Lung (tissue), 12 donors: Measurements from ENCODE around the gene IQCH. TPM values are rescaled to one million over a fixed set of nuclear protein-coding genes. Genes with fewer than 3 reads are reported as not detected.

Experiments
- ATAC-seq: fragments of 200-7000 bp; cut with Tn5 transposase; one replicate; pipeline ENCODE4 v1.9.1; 2020; ENCODE audit warnings: moderate number of reproducible peaks; ENCODE audit not compliant: insufficient read depth, low FRiP score
- DNase-seq, 3 donors: peaks; one replicate each; pipeline ENCODE4 v3.0.0-alpha.2; 2013 to 2017
- H3K27ac ChIP-seq, 2 donors: one replicate each; pipeline ENCODE4 v1.5.1; 2013; ENCODE audit warnings: mild to moderate bottlenecking in 2 of 2, moderate library complexity in 2 of 2, control low read depth in 1 of 2, inconsistent platforms in 1 of 2, low read depth in 1 of 2, low read length in 1 of 2
- H3K27me3 ChIP-seq, 3 donors: one replicate each; pipeline ENCODE4 v1.5.1; 2013; ENCODE audit warnings: low read length in 2 of 3; ENCODE audit not compliant: control insufficient read depth in 3 of 3, insufficient read depth in 3 of 3
- H3K36me3 ChIP-seq, 4 donors: one replicate each; pipeline ENCODE4 v1.5.1; 2013; ENCODE audit warnings: low read length in 4 of 4, mild to moderate bottlenecking in 1 of 4, moderate library complexity in 1 of 4; ENCODE audit not compliant: control insufficient read depth in 4 of 4, insufficient read depth in 4 of 4
- H3K4me1 ChIP-seq, 5 donors: one replicate each; pipeline ENCODE4 v1.5.1; 2013; ENCODE audit warnings: low read length in 5 of 5, mild to moderate bottlenecking in 2 of 5, moderate library complexity in 1 of 5; ENCODE audit not compliant: control insufficient read depth in 5 of 5, insufficient read depth in 5 of 5
- H3K4me3 ChIP-seq: one replicate; pipeline ENCODE4 v1.5.1; 2013; ENCODE audit warnings: mild to moderate bottlenecking, control low read depth, moderate library complexity
- H3K9ac ChIP-seq, 2 donors: one replicate each; pipeline ENCODE4 v1.5.1; 2013; ENCODE audit warnings: low read length in 2 of 2, control low read depth in 1 of 2; ENCODE audit not compliant: insufficient read depth in 1 of 2
- H3K9me3 ChIP-seq, 4 donors: one replicate each; pipeline ENCODE4 v1.5.1; 2013; ENCODE audit warnings: low read length in 3 of 4, mild to moderate bottlenecking in 1 of 4, moderate library complexity in 1 of 4; ENCODE audit not compliant: control insufficient read depth in 4 of 4, insufficient read depth in 3 of 4
- WGBS, 2 donors: extraction: QIAGEN DNeasy Blood & Tissue Kit; methylation state at CpG; one replicate each; pipeline ENCODE4 v1.1.7; 2013; 5-methylcytosine and 5-hydroxymethylcytosine counted together
- polyA plus RNA-seq, 2 donors: library from polyadenylated mRNA; stranded (reverse); fragments of 200-250 nt; gene quantifications; one replicate each; pipeline ENCODE4 v1.2.1, GENCODE V29; 2013
- total RNA-seq, 2 donors: library from RNA; depleted of rRNA in 1 of 2; stranded (reverse); fragments of >200 nt in 1 of 2; gene quantifications; one replicate each; pipeline ENCODE4 v1.2.1, GENCODE V29; 2014 to 2021
- TF ChIP-seq, protein P1 (sequence below): IDR thresholded peaks from 2 replicates; pipeline ENCODE4 v1.5.1; 2012; ENCODE audit warnings: mild to moderate bottlenecking; ENCODE audit errors: control extremely low read depth, extremely low read depth
- donor health status: control.
- donor health status: control.
- donor health status: Bipolar disorder and iron deficiency.
- donor health status: healthy.
- donor health status: DM: yes; HTN: yes; CAD: no.

Gene IQCH
- total and polyA plus RNA-seq, 4 donors: 1.1 to 10.5 (median 4.5) TPM

DNA sequence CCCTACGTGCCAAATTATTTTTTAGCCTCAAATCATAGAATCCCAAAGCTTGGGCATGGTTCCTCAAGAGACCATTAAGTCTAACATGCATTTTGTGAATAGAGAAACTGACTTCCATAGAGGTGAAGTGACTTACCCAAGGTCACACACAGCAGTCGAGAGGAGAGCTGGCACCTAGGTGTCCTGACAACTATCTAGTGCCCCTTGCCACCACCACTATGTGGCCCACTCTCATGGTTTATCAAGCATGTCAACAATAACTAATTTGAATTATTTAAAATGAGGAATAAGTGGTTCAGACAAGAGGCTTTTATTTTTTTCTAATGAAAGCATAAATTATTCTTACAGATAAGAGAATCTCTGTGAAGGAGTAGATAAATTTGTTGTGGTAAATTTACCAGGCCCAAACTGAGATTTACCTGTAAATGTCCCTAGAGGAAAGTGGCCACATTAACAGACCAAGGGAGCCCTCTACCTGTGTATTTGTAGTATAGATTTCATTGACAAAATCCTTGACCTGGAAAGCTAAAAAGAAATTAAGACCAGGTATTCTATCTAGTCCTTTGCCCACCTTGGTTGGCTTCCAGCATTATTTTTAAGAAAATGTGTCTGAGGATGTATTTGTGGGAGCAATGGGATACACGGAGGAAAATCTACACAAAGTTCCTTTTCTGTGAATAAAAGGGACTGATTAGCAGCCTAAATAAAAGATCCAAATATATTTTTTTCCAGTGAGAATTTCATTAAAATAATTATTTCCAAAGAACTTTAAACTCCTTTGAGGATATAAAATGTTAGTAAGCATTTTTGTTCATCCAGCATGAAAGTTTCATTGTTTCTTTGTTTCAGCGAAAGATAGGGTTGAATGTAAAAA is 49.1 kb downstream of the IQCH start:
- no peak overlapping the region for H3K9ac ChIP-seq
- H3K27ac ChIP-seq: no peak overlapping the region
- TF ChIP-seq, protein P1, sequence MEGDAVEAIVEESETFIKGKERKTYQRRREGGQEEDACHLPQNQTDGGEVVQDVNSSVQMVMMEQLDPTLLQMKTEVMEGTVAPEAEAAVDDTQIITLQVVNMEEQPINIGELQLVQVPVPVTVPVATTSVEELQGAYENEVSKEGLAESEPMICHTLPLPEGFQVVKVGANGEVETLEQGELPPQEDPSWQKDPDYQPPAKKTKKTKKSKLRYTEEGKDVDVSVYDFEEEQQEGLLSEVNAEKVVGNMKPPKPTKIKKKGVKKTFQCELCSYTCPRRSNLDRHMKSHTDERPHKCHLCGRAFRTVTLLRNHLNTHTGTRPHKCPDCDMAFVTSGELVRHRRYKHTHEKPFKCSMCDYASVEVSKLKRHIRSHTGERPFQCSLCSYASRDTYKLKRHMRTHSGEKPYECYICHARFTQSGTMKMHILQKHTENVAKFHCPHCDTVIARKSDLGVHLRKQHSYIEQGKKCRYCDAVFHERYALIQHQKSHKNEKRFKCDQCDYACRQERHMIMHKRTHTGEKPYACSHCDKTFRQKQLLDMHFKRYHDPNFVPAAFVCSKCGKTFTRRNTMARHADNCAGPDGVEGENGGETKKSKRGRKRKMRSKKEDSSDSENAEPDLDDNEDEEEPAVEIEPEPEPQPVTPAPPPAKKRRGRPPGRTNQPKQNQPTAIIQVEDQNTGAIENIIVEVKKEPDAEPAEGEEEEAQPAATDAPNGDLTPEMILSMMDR: peak; percentile 4
- ATAC-seq: no peak
- no peaks in the 10 kb centered on the region for H3K9me3 ChIP-seq
- peaks cover 0 to 9% (median 0%) of the 10 kb centered on the region in 5 donors for H3K4me1 ChIP-seq
- no peaks in the 10 kb centered on the region for H3K27me3 ChIP-seq
- no peaks in the 10 kb centered on the region for H3K36me3 ChIP-seq
- H3K4me3 ChIP-seq: no peak overlapping the region
- WGBS, 2 donors: 72 to 78% methylated on average over 4 of the region's 4 CpGs
- peak in 2 of 3 donors; percentile 32 to 50 for DNase-seq

DNA sequence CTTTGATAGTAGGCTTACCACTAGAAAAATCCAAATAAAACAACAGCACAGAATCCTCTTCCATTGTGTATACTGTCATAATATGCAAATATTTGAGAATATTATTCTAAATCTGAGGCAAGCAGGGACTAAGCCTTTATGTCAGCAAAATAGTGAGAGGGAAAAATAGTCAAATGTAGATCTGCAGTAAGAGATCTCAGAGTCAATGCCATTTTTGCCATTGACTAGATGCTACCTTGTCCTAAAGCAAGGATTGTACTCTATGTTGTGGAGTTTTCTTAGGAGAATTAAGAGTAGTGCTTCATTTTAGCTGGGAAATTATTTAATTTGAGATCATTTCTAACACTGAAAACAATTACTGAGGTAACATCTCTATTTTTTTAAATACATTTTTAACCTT is 50.2 kb downstream of the IQCH start:
- H3K4me1 ChIP-seq: peaks cover 0 to 9% (median 0%) of the 10 kb centered on the region in 5 donors
- no peak overlapping the region for H3K4me3 ChIP-seq
- H3K9me3 ChIP-seq: no peaks in the 10 kb centered on the region
- H3K36me3 ChIP-seq: no peaks in the 10 kb centered on the region
- H3K27ac ChIP-seq: no peak overlapping the region
- H3K27me3 ChIP-seq: no peaks in the 10 kb centered on the region
- no peak overlapping the region for H3K9ac ChIP-seq
- TF ChIP-seq, protein P1: no peak
- no peak for ATAC-seq
- no peak for DNase-seq

DNA sequence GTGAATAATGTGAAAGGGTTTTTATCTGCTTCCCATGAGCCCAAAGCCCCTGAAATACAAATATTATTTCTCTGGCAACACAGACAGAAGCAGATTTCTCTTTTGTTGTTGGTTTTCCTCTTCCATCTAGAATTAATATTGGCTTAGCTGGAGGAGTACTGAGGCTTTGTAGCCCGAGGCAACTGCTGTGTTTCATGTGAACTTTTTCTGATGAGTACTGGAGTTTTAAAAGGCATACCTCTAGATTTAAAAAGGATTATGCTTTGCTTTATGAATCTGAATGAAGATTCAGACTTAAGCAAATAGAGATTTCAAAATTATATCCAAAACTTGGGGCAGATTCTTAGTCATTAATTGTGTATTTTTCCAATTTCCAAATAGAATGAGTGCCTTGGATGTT is 50.9 kb downstream of the IQCH start:
- Histone ChIP-seq H3K27ac (no peak overlapping the region), H3K9me3 (no peaks in the 10 kb centered on the region), H3K27me3 (no peaks in the 10 kb centered on the region), H3K4me1 (peaks cover 0 to 9% (median 0%) of the 10 kb centered on the region in 5 donors), H3K4me3 (no peak overlapping the region), H3K36me3 (no peaks in the 10 kb centered on the region), H3K9ac (no peak overlapping the region)
- DNase-seq: peak in 1 of 3 donors; percentile 4
- TF ChIP-seq, protein P1: no peak
- WGBS, 2 donors: 39 to 76% methylated on average over 1 of the region's 1 CpG
- no peak for ATAC-seq
